ENCODE measurements around the gene RGS21.

The RGS21 gene

GRCh38 chr1:192382758-192383157 is 66.0 kb downstream of the RGS21 start:
- Histone ChIP-seq H3K27ac (replicated peaks) (no peak overlapping the region), H3K4me3 (replicated peaks; ENCODE audit: insufficient read depth, low read length) (no peak overlapping the region), H3K27me3 (ENCODE audit: insufficient read depth, poor library complexity, severe bottlenecking) (no peaks in the 10 kb centered on the region)
- TF ChIP-seq POLR2AphosphoS5 (IDR thresholded peaks at IDR 0.05; ENCODE audit: low read depth) (no peak), GABPA (IDR thresholded peaks at IDR 0.05; ENCODE audit: low read depth) (no peak), SPI1 (IDR thresholded peaks at IDR 0.05; ENCODE audit: borderline replicate concordance, low read depth) (no peak)
- TF ChIP-seq, protein P1, sequence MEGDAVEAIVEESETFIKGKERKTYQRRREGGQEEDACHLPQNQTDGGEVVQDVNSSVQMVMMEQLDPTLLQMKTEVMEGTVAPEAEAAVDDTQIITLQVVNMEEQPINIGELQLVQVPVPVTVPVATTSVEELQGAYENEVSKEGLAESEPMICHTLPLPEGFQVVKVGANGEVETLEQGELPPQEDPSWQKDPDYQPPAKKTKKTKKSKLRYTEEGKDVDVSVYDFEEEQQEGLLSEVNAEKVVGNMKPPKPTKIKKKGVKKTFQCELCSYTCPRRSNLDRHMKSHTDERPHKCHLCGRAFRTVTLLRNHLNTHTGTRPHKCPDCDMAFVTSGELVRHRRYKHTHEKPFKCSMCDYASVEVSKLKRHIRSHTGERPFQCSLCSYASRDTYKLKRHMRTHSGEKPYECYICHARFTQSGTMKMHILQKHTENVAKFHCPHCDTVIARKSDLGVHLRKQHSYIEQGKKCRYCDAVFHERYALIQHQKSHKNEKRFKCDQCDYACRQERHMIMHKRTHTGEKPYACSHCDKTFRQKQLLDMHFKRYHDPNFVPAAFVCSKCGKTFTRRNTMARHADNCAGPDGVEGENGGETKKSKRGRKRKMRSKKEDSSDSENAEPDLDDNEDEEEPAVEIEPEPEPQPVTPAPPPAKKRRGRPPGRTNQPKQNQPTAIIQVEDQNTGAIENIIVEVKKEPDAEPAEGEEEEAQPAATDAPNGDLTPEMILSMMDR (IDR thresholded peaks at IDR 0.05; ENCODE audit: insufficient read depth, low read length), result no peak
- TF ChIP-seq, protein P2, sequence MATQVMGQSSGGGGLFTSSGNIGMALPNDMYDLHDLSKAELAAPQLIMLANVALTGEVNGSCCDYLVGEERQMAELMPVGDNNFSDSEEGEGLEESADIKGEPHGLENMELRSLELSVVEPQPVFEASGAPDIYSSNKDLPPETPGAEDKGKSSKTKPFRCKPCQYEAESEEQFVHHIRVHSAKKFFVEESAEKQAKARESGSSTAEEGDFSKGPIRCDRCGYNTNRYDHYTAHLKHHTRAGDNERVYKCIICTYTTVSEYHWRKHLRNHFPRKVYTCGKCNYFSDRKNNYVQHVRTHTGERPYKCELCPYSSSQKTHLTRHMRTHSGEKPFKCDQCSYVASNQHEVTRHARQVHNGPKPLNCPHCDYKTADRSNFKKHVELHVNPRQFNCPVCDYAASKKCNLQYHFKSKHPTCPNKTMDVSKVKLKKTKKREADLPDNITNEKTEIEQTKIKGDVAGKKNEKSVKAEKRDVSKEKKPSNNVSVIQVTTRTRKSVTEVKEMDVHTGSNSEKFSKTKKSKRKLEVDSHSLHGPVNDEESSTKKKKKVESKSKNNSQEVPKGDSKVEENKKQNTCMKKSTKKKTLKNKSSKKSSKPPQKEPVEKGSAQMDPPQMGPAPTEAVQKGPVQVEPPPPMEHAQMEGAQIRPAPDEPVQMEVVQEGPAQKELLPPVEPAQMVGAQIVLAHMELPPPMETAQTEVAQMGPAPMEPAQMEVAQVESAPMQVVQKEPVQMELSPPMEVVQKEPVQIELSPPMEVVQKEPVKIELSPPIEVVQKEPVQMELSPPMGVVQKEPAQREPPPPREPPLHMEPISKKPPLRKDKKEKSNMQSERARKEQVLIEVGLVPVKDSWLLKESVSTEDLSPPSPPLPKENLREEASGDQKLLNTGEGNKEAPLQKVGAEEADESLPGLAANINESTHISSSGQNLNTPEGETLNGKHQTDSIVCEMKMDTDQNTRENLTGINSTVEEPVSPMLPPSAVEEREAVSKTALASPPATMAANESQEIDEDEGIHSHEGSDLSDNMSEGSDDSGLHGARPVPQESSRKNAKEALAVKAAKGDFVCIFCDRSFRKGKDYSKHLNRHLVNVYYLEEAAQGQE (IDR thresholded peaks at IDR 0.05; ENCODE audit: insufficient replicate concordance, low read depth), result no peak
- no peak for DNase-seq (ENCODE audit: low read depth in 1 of 2, low spot score in 1 of 2)

DNA sequence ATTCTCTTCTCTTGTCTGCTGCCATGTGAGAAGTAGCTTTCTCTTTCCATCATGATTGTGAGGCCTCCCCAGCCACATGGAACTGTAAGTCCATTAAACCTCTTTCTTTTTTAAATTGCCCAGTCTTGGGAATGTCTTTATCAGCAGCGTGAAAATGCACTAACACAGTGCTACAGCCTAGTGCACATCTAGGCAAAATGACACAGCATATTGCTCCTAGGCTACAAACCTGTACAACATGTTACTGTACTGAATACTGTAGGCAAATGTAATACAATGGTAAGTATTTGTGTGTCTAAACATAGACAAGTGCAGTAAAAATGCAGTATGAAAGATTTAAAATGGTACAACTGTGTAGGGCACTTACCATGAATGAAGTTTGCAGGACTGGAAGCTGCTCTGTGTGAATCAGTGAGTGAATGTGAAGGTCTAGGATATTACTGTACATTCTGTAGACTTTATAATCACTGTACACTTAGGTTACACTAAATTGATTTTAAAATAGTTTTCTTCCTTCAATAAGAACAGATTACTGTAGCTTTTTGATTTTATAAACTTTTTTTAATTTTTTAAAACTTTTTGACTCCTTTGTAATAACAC is 69.4 kb downstream of the RGS21 start:
- TF ChIP-seq SPI1 (IDR thresholded peaks at IDR 0.05; ENCODE audit: borderline replicate concordance, low read depth), result no peak
- TF ChIP-seq POLR2AphosphoS5 (IDR thresholded peaks at IDR 0.05; ENCODE audit: low read depth), result no peak
- Histone ChIP-seq H3K27me3 (ENCODE audit: insufficient read depth, poor library complexity, severe bottlenecking) (no peaks in the 10 kb centered on the region), H3K4me3 (replicated peaks; ENCODE audit: insufficient read depth, low read length) (no peak overlapping the region), H3K27ac (replicated peaks) (no peak overlapping the region)
- no peak for DNase-seq (ENCODE audit: low read depth in 1 of 2, low spot score in 1 of 2)

DNA sequence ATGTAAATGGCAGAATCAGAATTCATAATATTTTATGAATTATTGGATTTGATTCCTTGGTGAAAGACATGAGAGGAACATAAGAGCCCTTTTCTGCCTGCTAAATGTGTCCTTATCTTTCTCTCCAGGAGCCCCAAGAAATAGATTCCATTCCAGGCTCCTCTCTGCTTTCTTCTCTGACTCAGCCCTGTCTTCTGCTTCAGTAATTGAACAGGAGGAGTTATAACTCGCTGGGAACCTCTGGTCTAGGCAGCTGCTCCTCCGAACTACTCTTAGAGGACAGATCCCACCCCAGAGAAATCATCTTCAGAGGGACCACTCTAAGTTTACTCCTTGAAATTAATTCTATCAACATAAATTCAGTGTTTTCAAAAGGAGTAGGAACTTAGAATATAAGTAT is 78.4 kb downstream of the RGS21 start:
- TF ChIP-seq, protein P1 (IDR thresholded peaks at IDR 0.05; ENCODE audit: insufficient read depth, low read length), result no peak
- TF ChIP-seq SPI1 (IDR thresholded peaks at IDR 0.05; ENCODE audit: borderline replicate concordance, low read depth) (no peak), POLR2AphosphoS5 (IDR thresholded peaks at IDR 0.05; ENCODE audit: low read depth) (no peak), GABPA (IDR thresholded peaks at IDR 0.05; ENCODE audit: low read depth) (no peak)
- TF ChIP-seq, protein P2 (IDR thresholded peaks at IDR 0.05; ENCODE audit: insufficient replicate concordance, low read depth), result no peak
- DNase-seq (ENCODE audit: low read depth in 1 of 2, low spot score in 1 of 2), result no peak
- no peak overlapping the region for H3K27ac ChIP-seq (replicated peaks)
- no peak overlapping the region for H3K4me3 ChIP-seq (replicated peaks; ENCODE audit: insufficient read depth, low read length)
- no peaks in the 10 kb centered on the region for H3K27me3 ChIP-seq (ENCODE audit: insufficient read depth, poor library complexity, severe bottlenecking)

DNA sequence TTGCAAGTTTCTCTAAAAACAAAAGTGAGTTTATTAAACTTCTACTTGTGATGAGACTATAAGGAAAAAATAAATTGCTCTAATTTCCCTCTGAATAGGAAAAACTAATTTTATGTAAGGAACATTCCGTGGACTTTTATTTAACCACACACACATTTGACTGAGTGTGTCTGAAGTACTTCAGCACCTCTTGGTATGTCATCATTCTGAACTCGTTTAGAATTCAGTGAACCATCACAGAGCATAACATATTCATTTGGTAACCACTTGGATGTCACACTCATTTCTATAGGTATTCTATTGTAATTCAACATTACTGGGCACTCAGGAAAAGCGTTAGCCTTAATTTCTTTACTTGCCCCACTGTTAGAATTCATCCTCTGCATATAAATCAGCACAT is 79.1 kb downstream of the RGS21 start:
- TF ChIP-seq GABPA (IDR thresholded peaks at IDR 0.05; ENCODE audit: low read depth) (no peak), SPI1 (IDR thresholded peaks at IDR 0.05; ENCODE audit: borderline replicate concordance, low read depth) (no peak), POLR2AphosphoS5 (IDR thresholded peaks at IDR 0.05; ENCODE audit: low read depth) (no peak)
- TF ChIP-seq, protein P1 (IDR thresholded peaks at IDR 0.05; ENCODE audit: insufficient read depth, low read length), result no peak
- TF ChIP-seq, protein P2 (IDR thresholded peaks at IDR 0.05; ENCODE audit: insufficient replicate concordance, low read depth), result no peak
- H3K27me3 ChIP-seq (ENCODE audit: insufficient read depth, poor library complexity, severe bottlenecking), result no peaks in the 10 kb centered on the region
- H3K27ac ChIP-seq (replicated peaks), result no peak overlapping the region
- H3K4me3 ChIP-seq (replicated peaks; ENCODE audit: insufficient read depth, low read length), result no peak overlapping the region
- DNase-seq (ENCODE audit: low read depth in 1 of 2, low spot score in 1 of 2), result no peak

Data from HL-60 (cell line).